KBM-7 (cell line): ENCODE data around the gene TMEM63C.

Experiments used
- DNase-seq: peaks from one replicate; pipeline ENCODE4 v3.0.0-alpha.2; 2015
- in situ Hi-C: fragments of 300-500 bp; cut with MboI; formaldehyde crosslinking; loops from 2 replicates; pipeline ENCODE4 v1.14.3; 2020; ENCODE audit warnings: low sequenced_read_pairs, low pct_unique_long_range_greater_than_20kb, mixed read lengths

Gene TMEM63C

GRCh38 chr14:77186911-77187648 lies 5.5 kb downstream of the TMEM63C start:
- DNase-seq = no peak
- in situ Hi-C loops = no loop called here

- DNase-seq = no peak
- in situ Hi-C loops = no loop called here
Measured at GRCh38 chr14:77187649-77188012, 6.0 kb downstream of the TMEM63C start.

- no peak for DNase-seq
- in situ Hi-C loops = no loop called here
Measured at GRCh38 chr14:77189479-77189878, 7.9 kb downstream of the TMEM63C start.

- in situ Hi-C loops = no loop called here
Measured at GRCh38 chr14:77190977-77191376, 9.4 kb downstream of the TMEM63C start.

GRCh38 chr14:77194706-77195105 lies 13.1 kb downstream of the TMEM63C start:
- in situ Hi-C loops = no loop called here

More at GRCh38 chr14:77190977-77191376, 9.4 kb downstream of the TMEM63C start:
- no peak for DNase-seq

GRCh38 chr14:77195766-77196165 lies 14.2 kb downstream of the TMEM63C start:
- in situ Hi-C loops = no loop called here
- no peak for DNase-seq

More at GRCh38 chr14:77194706-77195105, 13.1 kb downstream of the TMEM63C start:
- no peak for DNase-seq

GRCh38 chr14:77197988-77198387 lies 16.4 kb downstream of the TMEM63C start:
- in situ Hi-C loops = no loop called here
- no peak for DNase-seq

- no peak for DNase-seq
- in situ Hi-C loops = no loop called here
Measured at GRCh38 chr14:77198561-77198960, 17.0 kb downstream of the TMEM63C start.

GRCh38 chr14:77199590-77199989 lies 18.0 kb downstream of the TMEM63C start:
- DNase-seq = no peak

GRCh38 chr14:77200406-77200985 lies 18.9 kb downstream of the TMEM63C start:
- in situ Hi-C loops = no loop called here
- DNase-seq = no peak

More at GRCh38 chr14:77199590-77199989, 18.0 kb downstream of the TMEM63C start:
- in situ Hi-C loops = no loop called here

GRCh38 chr14:77201696-77202095 lies 20.1 kb downstream of the TMEM63C start:
- in situ Hi-C loops = no loop called here

GRCh38 chr14:77203611-77204458 lies 22.2 kb downstream of the TMEM63C start:
- in situ Hi-C loops = no loop called here
- DNase-seq = no peak

More at GRCh38 chr14:77201696-77202095, 20.1 kb downstream of the TMEM63C start:
- DNase-seq = no peak

GRCh38 chr14:77204459-77204771 lies 22.8 kb downstream of the TMEM63C start:
- DNase-seq = no peak
- in situ Hi-C loops = no loop called here

- DNase-seq = no peak
- in situ Hi-C loops = no loop called here
Measured at GRCh38 chr14:77204907-77205306, 23.3 kb downstream of the TMEM63C start.

- in situ Hi-C loops = no loop called here
- DNase-seq = no peak
Measured at GRCh38 chr14:77205566-77205965, 24.0 kb downstream of the TMEM63C start.

GRCh38 chr14:77206261-77206824 lies 24.7 kb downstream of the TMEM63C start:
- no peak for DNase-seq
- in situ Hi-C loops = no loop called here

GRCh38 chr14:77206877-77207389 lies 25.3 kb downstream of the TMEM63C start:
- DNase-seq = no peak
- in situ Hi-C loops = no loop called here

GRCh38 chr14:77208291-77208978 lies 26.8 kb downstream of the TMEM63C start:
- DNase-seq = peak; percentile 45
- in situ Hi-C loops = no loop called here

GRCh38 chr14:77208979-77209318 lies 27.4 kb downstream of the TMEM63C start:
- DNase-seq = no peak
- in situ Hi-C loops = no loop called here
